ENCODE measurements around the gene DEFB108B. TPM values are rescaled to one million over a fixed set of nuclear protein-coding genes. Genes with fewer than 3 reads are reported as not detected.
"Not testable (repeated sequence)": the region's sequence is repeated elsewhere in the genome, so short reads cannot be mapped to it uniquely, and the experiment has no call there.

DEFB108B gene
- total RNA-seq, 1 donor from 2014 or later: not detected

GRCh38 chr11:71804158-71804947, 28.6 kb upstream of the DEFB108B start:
- ATAC-seq; DNase-seq; intact Hi-C loops (cut with micrococcal nuclease): not testable (repeated sequence)

- DNase-seq; intact Hi-C loops (cut with micrococcal nuclease); ATAC-seq: not testable (repeated sequence)
Observed at GRCh38 chr11:71812529-71812928, 20.5 kb upstream of the DEFB108B start.

DNA sequence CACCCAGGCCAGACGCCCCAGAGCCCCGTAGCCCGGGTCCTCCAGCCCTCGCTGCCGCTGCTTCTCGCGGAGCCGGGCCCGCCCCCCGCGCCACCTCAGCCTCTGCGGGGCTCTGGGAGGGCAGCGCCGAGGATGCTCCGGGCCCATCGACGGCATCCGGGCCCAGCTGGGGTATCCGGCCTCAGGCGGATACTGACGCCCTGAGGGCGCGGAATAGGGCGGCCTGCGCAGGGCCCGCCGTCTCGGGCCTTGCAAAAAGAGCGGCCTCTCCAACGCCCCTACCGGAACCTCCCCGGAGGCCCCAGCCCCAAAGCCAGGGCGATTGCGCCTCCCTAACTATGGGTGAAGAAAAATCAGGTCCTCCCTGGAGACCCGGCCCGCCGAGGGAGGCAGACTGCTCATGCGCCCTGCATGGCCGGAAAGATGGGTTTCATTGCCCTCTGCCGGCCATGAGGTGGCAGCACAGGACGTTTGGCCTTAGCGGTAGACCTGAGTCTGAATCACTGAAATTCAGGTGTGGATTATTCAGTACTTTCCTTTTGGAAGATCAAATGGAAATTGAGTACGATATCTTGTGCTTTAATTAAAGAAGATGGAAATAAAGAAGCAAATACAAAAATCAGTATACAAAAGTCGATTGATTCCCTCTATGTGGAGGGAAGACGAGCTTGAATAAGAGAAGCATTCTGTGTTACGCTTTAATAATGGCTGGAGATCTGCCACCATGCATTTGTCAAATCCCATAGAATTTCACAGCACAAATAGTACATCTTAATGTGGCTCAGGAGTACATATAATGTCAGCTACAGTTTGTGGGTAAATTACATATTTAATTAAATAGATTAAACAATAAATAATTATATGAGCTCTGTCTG, 19.3 kb upstream of the DEFB108B start:
- ATAC-seq; intact Hi-C loops (cut with micrococcal nuclease): not testable (repeated sequence)
- DNase-seq: peak; percentile 84

DNA sequence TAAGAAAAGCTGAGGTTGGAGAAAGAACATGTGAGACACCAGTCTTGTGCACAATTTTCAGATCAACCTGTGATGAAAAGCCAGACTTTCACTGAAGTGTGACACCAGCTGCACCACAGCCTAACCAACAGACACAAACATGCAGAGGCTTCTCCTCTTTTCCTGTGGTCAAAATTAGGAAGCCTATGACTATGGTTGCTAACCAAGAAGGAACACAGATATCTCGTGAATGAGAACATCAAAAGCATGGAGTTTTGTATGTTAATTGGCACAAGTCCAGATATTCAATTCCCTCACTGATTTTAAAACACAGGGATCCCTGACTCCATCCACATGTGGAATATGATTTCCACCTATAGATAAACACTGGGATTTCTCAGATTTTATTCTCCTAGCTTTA, 11.5 kb upstream of the DEFB108B start:
- DNase-seq; ATAC-seq; intact Hi-C loops (cut with micrococcal nuclease): not testable (repeated sequence)

DNA sequence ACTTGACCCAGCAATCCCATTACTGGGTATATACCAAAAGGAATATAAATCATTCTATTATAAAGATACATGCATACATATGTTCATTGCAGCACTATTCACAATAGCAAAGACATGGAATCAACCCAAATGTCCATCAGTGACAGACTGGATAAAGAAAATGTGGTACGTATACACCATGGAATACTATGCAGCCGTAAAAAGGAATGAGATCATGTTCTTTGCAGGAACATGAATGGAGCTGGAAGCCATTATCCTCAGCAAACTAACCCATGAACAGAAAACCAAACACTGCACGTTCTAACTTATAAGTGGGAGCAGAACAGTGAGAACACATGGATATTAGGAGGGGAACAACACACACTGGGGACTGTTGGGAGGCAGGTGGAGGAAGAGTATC, 3.8 kb upstream of the DEFB108B start:
- intact Hi-C loops (cut with micrococcal nuclease); DNase-seq; ATAC-seq: not testable (repeated sequence)

DNA sequence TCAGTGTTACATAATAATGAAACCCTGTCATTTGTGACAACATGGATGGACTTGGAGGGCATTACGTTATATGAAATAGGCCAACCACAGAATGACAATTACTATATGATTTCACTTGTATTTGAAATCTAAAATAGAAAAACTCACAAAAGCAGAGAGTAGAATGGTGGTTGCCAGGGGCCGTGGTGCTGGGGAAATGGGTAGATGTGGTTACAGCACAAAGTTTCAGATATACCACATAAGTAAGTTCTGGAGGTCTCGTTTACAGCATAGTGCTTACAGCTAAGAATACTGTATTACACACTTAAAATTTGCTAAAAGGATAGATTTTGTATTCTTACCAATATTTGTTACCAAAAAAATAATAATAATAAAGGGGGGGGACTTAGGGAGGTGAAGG, 3.3 kb upstream of the DEFB108B start:
- ATAC-seq; DNase-seq; intact Hi-C loops (cut with micrococcal nuclease): not testable (repeated sequence)

- intact Hi-C loops (cut with micrococcal nuclease); ATAC-seq; DNase-seq: not testable (repeated sequence)
Observed at GRCh38 chr11:71842720-71843119, 9.7 kb downstream of the DEFB108B start.

DNA sequence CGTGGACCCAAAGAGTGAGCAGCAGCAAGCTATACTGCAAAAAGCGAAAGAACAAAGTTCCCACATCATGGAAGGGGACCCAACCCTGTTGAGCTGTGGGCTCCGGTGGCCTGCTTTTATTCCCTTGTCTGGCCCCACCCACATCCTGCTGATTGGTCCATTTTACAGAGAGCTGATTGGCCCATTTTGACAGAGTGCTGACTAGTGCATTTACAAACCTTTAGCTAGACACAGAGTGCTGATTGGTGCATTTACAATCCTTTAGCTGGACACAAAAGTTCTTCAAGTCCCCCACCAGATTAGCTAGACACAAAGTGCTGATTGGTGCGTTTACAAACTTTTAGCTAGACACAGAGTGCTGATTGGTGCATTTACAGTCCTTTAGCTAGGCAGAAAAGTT, 10.4 kb downstream of the DEFB108B start:
- ATAC-seq; DNase-seq; intact Hi-C loops (cut with micrococcal nuclease): not testable (repeated sequence)

DNA sequence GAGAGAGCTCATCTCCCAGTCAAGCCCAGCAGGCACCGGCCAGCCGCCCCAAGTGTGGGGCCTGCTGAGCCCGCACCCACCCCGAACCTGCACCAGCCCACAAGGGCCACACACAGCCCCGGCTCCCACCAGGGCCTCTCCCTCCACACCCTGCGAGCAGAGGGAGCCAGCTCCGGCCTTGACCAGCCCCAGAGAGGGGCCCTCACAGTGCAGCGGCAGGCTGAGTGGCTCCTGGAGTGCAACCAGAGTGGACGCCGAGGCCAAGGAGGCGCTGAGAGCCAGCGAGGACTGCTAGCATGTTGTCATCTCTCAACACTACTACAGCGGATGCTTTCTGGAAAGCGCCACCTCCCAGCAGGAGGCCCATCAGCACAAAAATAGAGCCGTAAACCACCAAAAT, 10.9 kb downstream of the DEFB108B start:
- intact Hi-C loops (cut with micrococcal nuclease): no loop called here
- DNase-seq (no peak), ATAC-seq (no peak)

DNA sequence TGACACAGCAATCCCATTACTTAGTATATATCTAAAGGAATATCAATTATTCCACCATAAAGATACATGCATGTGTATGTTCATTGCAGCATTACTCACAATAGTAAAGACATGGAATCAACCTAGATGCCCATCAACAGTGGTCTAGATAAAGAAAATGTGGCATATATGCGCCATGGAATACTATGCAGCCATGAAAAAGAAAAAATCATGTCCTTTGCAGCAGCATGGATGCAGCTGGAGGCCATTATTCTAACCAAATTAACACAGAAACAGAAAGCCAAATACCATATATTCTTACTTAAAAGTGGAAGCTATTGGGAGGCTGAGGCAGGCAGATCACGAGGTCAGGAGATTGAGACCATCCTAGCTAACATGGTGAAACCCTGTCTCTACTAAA, 20.9 kb downstream of the DEFB108B start:
- DNase-seq; ATAC-seq; intact Hi-C loops (cut with micrococcal nuclease): not testable (repeated sequence)

- ATAC-seq; DNase-seq; intact Hi-C loops (cut with micrococcal nuclease): not testable (repeated sequence)
Observed at GRCh38 chr11:71855880-71856279, 22.9 kb downstream of the DEFB108B start.

- ATAC-seq: not testable (repeated sequence)
Observed at GRCh38 chr11:71860835-71861234, 27.8 kb downstream of the DEFB108B start.

GRCh38 chr11:71863978-71864627, 31.1 kb downstream of the DEFB108B start:
- intact Hi-C loops (cut with micrococcal nuclease); DNase-seq: not testable (repeated sequence)
- peak; percentile 38 for ATAC-seq

More at GRCh38 chr11:71860835-71861234, 27.8 kb downstream of the DEFB108B start:
- intact Hi-C loops (cut with micrococcal nuclease); DNase-seq: not testable (repeated sequence)

DNA sequence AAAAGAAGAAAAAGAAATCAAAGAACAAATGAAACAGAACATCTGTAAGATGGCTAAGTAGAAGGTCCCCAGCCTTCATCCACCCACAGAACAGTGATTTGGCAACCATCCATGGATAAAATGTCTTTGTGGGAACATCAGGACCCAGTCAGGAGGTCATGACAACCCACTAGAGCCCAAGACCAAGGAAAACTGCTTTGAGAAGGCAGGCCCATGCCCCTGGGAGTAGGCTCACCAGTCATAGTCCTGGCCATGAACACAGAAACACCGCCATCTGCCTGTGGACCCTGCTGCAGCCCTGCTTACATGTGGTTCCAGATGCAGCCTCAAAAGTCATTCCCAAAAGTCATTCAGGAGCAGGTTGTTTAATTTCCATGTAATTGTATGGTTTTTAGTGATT, 34.2 kb downstream of the DEFB108B start:
- peak; percentile 68 for ATAC-seq
- intact Hi-C loops (cut with micrococcal nuclease): not testable (repeated sequence)
- DNase-seq: peak; percentile 39

- ATAC-seq; intact Hi-C loops (cut with micrococcal nuclease); DNase-seq: not testable (repeated sequence)
Observed at GRCh38 chr11:71869931-71870330, 36.9 kb downstream of the DEFB108B start.

DNA sequence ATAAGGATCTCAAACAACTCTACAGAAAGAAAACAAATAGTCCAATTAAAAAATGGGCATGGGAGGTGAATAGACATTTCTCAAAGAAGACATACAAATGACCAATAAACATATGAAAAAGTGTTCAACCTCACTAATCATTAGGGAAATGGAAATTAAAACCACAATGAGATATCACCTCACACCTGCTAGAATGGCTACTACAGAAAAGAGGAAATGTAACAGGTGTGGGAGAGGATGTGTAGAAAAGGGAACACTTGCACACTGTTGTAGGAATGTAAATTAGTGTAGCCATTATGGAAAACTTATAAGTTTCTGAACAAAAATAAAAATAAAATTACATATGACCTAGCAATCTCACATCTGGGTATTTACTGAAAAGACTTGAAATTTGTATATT, 37.7 kb downstream of the DEFB108B start:
- ATAC-seq; intact Hi-C loops (cut with micrococcal nuclease); DNase-seq: not testable (repeated sequence)

DNA sequence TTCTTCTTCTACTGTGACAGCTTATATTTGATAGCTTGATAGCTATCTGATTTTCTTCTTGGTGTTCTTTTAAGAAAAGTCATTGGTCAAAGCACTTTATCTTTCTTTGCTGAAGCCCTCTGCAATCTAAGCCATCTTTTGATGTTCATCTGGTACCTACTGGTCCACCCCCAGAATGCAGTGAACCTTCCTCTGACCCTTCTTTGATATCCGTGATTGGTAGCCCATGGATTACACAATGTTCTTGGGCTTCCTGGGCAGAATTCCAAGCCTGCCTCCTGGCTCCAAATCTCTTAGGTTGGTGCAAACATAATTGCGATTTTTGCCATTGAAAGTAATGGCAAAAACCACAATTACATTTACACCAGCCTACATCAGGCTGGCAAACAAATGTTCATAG, 43.3 kb downstream of the DEFB108B start:
- ATAC-seq; intact Hi-C loops (cut with micrococcal nuclease); DNase-seq: not testable (repeated sequence)

DNA sequence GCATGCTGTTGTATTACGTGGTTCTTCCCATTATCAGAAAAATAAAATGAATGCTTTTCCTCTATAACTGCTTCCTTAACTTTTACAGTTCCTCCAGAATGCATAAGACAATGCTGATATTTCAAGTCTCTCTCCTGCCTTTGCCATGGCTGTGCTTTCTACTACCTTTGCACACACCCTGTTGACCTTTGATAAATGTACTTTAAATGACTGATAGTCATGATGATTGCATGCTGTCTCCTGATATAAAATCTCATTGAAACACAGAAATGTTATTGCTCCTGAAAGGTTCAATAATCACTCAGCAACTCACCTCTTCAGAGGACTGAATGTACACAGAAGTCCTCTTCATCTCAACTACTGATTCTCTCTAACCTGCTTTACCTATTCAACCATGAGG, 45.1 kb downstream of the DEFB108B start, which contains the start of gene DEFB131B:
Gene DEFB131B, plus strand, starts transcription at position 395 of the 400 bp plus-strand sequence. Its CDS starts 0 bp downstream, at position 395.
- intact Hi-C loops (cut with micrococcal nuclease); ATAC-seq; DNase-seq: not testable (repeated sequence)

DNA sequence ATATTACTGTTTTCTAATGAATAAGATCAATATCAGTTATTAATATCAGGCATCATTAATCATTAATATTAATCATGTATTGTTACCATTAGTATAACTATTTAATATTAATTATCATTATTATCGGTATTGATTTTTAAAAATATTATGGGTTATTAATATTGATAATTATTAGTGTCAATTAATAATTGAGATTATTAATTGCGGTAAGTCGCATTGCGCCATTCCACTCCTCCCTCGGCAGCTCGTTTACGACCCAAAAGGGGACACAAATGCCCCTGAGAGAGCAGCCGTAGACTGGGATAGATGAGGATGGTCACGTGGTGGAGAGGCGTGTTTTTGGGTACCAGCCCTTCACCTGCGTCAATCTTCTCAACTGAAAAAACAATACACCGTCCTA, 52.8 kb downstream of the DEFB108B start:
- DNase-seq; intact Hi-C loops (cut with micrococcal nuclease); ATAC-seq: not testable (repeated sequence)
